Epithelial cell of esophagus (primary cell): ENCODE results near the gene NLGN2.

Experiments
- DNase-seq: peaks from one replicate; pipeline ENCODE4 v3.0.0; 2010; ENCODE audit warnings: low read depth
- H3K4me3 ChIP-seq: 2 replicates; pipeline ENCODE4 v1.5.1; 2011; ENCODE audit warnings: mild to moderate bottlenecking, low read length, control low read depth
- TF ChIP-seq, protein P1 (sequence below): IDR thresholded peaks from 2 replicates; pipeline ENCODE4 v1.5.1; 2011; ENCODE audit warnings: low read depth, mild to moderate bottlenecking, low read length, control low read depth, inconsistent platforms; ENCODE audit not compliant: insufficient read depth; ENCODE audit errors: missing control alignments

The NLGN2 gene

DNA sequence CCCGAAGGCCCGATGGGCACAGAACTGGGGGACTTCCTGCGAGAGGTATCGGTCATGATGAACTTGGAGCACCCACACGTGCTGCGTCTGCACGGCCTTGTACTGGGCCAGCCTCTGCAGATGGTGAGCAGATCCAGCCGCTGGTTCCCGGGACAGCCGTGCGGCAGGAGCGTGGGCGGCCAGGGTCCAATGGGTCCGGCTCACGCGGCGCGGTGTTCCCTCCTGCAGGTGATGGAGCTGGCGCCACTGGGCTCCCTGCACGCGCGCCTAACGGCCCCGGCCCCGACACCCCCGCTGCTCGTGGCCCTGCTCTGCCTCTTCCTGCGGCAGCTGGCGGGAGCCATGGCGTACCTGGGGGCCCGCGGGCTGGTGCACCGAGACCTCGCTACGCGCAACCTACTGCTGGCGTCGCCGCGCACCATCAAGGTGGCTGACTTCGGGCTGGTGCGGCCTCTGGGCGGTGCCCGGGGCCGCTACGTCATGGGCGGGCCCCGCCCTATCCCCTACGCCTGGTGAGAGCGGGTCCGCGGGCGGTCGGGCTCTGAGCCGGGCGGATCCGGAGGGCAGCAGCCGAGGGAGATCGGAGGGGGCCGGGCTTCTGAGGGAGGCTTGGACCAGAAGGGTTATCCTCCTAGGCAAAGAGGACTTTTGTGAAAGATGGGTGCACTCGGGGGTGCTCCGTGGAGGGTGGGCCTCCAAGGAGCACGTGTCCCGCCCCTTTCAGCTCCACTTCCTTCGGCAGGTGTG, 23.7 kb upstream of the NLGN2 start:
- peak; percentile 39 for DNase-seq
- H3K4me3 ChIP-seq = no peak overlapping the region
- TF ChIP-seq, protein P1, sequence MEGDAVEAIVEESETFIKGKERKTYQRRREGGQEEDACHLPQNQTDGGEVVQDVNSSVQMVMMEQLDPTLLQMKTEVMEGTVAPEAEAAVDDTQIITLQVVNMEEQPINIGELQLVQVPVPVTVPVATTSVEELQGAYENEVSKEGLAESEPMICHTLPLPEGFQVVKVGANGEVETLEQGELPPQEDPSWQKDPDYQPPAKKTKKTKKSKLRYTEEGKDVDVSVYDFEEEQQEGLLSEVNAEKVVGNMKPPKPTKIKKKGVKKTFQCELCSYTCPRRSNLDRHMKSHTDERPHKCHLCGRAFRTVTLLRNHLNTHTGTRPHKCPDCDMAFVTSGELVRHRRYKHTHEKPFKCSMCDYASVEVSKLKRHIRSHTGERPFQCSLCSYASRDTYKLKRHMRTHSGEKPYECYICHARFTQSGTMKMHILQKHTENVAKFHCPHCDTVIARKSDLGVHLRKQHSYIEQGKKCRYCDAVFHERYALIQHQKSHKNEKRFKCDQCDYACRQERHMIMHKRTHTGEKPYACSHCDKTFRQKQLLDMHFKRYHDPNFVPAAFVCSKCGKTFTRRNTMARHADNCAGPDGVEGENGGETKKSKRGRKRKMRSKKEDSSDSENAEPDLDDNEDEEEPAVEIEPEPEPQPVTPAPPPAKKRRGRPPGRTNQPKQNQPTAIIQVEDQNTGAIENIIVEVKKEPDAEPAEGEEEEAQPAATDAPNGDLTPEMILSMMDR = no peak

DNA sequence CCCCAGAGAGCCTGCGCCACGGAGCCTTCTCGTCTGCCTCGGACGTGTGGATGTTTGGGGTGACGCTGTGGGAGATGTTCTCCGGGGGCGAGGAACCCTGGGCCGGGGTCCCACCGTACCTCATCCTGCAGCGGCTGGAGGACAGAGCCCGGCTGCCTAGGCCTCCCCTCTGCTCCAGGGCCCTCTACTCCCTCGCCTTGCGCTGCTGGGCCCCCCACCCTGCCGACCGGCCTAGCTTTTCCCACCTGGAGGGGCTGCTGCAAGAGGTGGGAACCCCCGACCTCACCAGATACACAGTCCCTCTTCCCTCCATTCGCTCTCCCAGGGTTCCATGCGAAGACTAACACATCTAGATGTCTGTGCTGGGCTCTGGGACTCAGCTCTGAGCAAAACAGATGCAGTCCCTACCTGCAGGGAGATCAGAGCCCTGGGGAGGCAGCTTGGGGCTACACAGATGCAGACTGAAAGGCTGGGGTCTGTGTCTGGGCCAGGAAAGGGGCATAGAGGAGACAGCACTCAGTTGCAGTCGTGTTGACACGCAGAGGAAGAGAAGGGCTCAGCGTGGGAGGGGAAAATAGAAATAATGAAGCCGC, 23.1 kb upstream of the NLGN2 start:
- no peak for DNase-seq
- no peak overlapping the region for H3K4me3 ChIP-seq
- TF ChIP-seq, protein P1 = no peak

DNA sequence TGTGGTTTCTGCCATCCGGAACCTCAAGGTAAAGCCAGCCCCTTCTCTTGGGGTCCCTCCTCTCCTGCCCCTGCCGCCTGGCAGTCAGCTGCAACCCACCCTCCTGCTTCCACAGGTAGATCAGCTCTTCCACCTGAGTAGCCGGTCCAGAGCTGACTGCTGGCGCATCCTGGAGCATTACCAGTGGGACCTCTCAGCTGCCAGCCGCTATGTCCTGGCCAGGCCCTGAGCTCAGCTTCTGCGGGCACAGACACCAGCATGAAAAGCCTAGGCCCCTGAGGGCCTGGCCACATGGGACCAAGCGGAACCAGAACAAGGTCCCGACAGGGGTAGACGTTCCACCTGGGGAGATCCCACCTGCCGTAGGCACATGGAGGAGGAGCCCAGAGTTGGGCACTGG, 18.8 kb upstream of the NLGN2 start:
- H3K4me3 ChIP-seq = no peak overlapping the region
- DNase-seq = no peak
- TF ChIP-seq, protein P1 = no peak

DNA sequence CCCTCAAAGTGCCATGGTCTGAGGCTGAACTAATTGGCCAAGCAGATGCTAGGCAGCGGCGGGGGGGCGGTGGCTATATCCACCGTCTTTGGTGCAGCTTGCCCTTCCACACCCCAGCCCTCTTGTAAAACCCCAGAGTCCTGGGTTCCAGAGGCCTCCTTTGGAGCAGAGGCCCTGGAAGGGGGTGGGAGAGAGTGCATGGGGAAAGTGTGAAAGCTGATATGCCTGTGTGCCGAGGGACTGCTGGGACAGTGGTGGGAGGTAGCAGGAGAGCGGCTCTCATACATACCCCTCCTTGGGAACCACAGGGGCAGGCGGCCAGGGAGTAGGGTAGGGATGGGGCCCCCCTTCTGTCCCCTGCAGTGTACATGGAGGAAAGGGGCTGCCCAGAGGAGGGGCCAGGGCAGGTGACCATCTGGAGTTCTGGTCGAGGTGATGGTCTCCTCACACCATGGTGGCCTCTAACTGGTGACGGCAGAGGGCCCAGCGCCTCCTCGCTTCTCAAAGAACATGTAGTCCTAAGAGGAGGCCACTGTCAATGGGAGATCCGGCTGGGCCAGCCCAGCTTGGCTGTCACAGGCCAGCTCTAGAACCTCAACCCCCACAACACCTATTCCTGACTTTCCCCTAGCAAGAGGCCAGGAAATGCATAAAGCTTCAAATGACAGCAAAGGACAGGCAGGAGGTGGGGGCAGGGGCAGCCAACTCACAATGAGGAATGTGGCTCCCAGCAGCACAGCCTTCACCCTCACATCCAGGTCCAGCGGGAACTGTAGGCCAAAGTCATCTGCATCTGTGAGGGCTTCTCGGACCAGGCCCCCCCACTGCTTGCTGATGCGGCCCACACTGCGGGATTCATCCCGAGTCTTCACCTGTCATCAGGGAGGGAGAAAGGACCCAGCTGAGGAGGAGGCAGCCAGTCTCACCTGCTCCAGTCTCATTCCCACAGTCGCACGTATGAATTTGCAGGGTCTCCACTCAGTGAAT, 17.4 kb upstream of the NLGN2 start:
- H3K4me3 ChIP-seq = no peak overlapping the region
- TF ChIP-seq, protein P1 = no peak
- no peak for DNase-seq

DNA sequence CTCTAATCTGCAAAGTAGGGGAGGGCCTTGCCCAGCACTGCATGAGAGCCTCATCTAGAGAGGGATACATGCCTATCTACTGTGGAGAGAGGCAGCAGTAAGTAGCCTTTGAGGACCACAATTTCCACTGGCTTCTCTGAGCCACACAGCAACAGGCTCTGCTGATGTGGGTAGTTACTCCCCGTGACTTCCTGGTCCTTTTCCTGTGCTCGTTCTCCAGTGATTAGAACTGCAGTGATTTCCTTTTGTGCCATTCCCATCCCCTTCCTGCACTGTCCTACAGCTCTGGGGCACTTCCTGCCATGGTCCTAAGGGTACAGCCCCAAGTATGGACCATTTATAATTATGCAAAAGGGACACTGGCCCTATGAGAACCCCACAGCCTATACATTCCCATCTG, 16.3 kb upstream of the NLGN2 start:
- H3K4me3 ChIP-seq = no peak overlapping the region
- TF ChIP-seq, protein P1 = no peak
- no peak for DNase-seq

DNA sequence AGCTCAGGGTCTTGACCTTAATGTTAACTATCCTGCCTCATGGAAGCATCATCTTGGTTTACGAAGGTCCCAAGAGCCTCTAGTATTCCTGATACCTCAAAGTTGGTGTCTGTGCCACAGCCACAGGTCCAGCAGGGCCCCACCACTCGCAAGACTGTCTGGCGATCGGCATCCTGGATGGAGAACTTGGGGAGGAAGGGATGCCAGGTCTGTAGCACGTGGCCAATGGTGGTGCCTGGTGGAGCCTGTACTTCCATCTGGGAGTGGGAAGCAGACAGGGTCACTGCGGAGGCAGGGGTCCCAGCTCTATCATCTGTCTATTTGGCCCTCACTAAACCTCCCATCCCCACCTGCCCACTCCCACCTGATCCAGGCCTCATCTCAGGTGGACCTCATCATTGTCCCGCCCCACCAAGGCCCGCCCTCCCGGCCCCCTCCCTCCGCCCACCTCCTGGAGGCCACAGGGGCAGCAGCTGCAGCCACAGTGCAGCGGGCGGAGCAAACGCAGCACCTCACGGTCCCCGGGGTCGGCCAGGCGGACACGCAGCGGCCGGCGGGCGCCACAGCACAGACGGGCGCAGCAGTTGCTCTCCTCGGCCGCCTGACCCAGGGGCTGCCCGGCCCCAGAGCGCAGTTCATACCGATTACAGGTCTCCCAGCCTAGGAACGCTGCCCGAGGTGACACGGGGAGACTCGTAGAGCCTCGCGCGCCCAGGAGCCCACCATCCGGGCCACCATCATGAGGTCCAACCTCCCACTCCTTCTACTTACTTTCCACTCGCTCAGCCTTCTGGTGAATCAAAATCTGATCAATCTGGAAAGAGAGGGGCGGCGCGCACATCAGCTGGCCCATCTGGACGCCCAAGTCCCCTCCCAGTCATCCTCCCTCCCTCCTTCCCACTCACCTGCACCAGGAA, 14.7 kb upstream of the NLGN2 start:
- TF ChIP-seq, protein P1 = no peak
- peak overlapping the region; percentile 83 for H3K4me3 ChIP-seq
- DNase-seq = no peak
